ENCODE results near the gene ZNF732. TPM values are rescaled to one million over a fixed set of nuclear protein-coding genes. Genes with fewer than 3 reads are reported as not detected.

ZNF732 gene
- total RNA-seq, 4 donors from 2014 or later: 0.22 TPM; not detected in 3

- TF ChIP-seq CTCF (IDR thresholded peaks at IDR 0.05; ENCODE audit: low read depth): no peak
Observed at GRCh38 chr4:244471-244870, 60.8 kb downstream of the ZNF732 start.

- no peak for TF ChIP-seq CTCF (IDR thresholded peaks at IDR 0.05; ENCODE audit: low read depth)
Observed at GRCh38 chr4:243426-243825, 61.8 kb downstream of the ZNF732 start.

- no peak for TF ChIP-seq CTCF (IDR thresholded peaks at IDR 0.05; ENCODE audit: low read depth)
Observed at GRCh38 chr4:242121-242848, 63.0 kb downstream of the ZNF732 start.

GRCh38 chr4:236028-236427, 69.2 kb downstream of the ZNF732 start:
- no peak for TF ChIP-seq CTCF (IDR thresholded peaks at IDR 0.05; ENCODE audit: low read depth)

GRCh38 chr4:234178-234577, 71.1 kb downstream of the ZNF732 start:
- no peak for TF ChIP-seq CTCF (IDR thresholded peaks at IDR 0.05; ENCODE audit: low read depth)

- TF ChIP-seq CTCF (IDR thresholded peaks at IDR 0.05; ENCODE audit: low read depth): no peak
Observed at GRCh38 chr4:223913-224497, 81.3 kb downstream of the ZNF732 start.

Small RNA genes lying within 50 kb of the gene (small RNA-seq; reads per million reads assigned to genes)
- gene AC079140.2 (0.85 reads per million), gene MIR571 (not detected)

Other genes with a start within 250 kb of the ZNF732 start
- 1 to 10 TPM; 6.4 to 7.2 (median 6.9) TPM for gene ZNF718, start 181.0 kb downstream of the ZNF732 start, total RNA-seq
- gene ZNF141, start 32.3 kb upstream of the ZNF732 start, total RNA-seq: 10 to 100 TPM; 18.5 to 32.4 (median 24.6) TPM
- gene ZNF721, start 193.7 kb upstream of the ZNF732 start, total RNA-seq: 10 to 100 TPM; 20.1 to 41.1 (median 28.2) TPM
- gene PIGG, start 193.7 kb upstream of the ZNF732 start, total RNA-seq: 10 to 100 TPM; 47.3 to 69.1 (median 48.9) TPM